ENCODE measurements around the gene KCTD15. TPM values are rescaled to one million over a fixed set of nuclear protein-coding genes. Genes with fewer than 3 reads are reported as not detected.

The KCTD15 gene
- total and polyA plus RNA-seq, 4 donors: 0.89 to 13.8 (median 8.1) TPM

GRCh38 chr19:33823341-33823740 is 26.7 kb downstream of the KCTD15 start:
- Histone ChIP-seq H3K9ac (ENCODE audit: low read depth in 1 of 2, low read length in 2 of 2) (no peak overlapping the region), H3K27me3 (ENCODE audit: control insufficient read depth in 4 of 4, insufficient read depth in 4 of 4, low read length in 3 of 4) (no peaks in the 10 kb centered on the region), H3K4me1 (ENCODE audit: control insufficient read depth in 4 of 4, insufficient read depth in 4 of 4, low read length in 3 of 4) (peaks cover 3 to 9% (median 6%) of the 10 kb centered on the region in 4 donors), H3K36me3 (ENCODE audit: control insufficient read depth in 4 of 4, insufficient read depth in 3 of 4, low read depth in 1 of 4, low read length in 3 of 4) (no peaks in the 10 kb centered on the region), H3K4me3 (ENCODE audit: low read depth in 1 of 3, low read length in 3 of 3) (no peak overlapping the region), H3K27ac (ENCODE audit: low read depth in 1 of 2, low read length in 2 of 2) (no peak overlapping the region), H3K9me3 (ENCODE audit: control insufficient read depth in 4 of 4, low read length in 3 of 4) (no peaks in the 10 kb centered on the region)
- no peak for DNase-seq (ENCODE audit: low spot score)
- TF ChIP-seq MAX (IDR thresholded peaks at IDR 0.05) (no peak), YY1 (IDR thresholded peaks at IDR 0.05) (no peak), FOXA1 (IDR thresholded peaks at IDR 0.05) (no peak), SP1 (IDR thresholded peaks at IDR 0.05) (no peak), HNF4G (IDR thresholded peaks at IDR 0.05) (no peak), ATF3 (IDR thresholded peaks at IDR 0.05) (no peak), TAF1 (conservative IDR thresholded peaks at IDR 0.05) (no peak), RXRA (IDR thresholded peaks at IDR 0.05) (no peak), RAD21 (IDR thresholded peaks at IDR 0.05) (no peak), GABPA (IDR thresholded peaks at IDR 0.05 in 1 of 2, conservative IDR thresholded peaks at IDR 0.05 in 1 of 2) (no peak), ZBTB33 (IDR thresholded peaks at IDR 0.05) (no peak), FOXA2 (IDR thresholded peaks at IDR 0.05) (no peak), HNF4A (conservative IDR thresholded peaks at IDR 0.05) (no peak), JUND (IDR thresholded peaks at IDR 0.05) (no peak), NR2F2 (IDR thresholded peaks at IDR 0.05) (no peak)
- TF ChIP-seq, protein P1, sequence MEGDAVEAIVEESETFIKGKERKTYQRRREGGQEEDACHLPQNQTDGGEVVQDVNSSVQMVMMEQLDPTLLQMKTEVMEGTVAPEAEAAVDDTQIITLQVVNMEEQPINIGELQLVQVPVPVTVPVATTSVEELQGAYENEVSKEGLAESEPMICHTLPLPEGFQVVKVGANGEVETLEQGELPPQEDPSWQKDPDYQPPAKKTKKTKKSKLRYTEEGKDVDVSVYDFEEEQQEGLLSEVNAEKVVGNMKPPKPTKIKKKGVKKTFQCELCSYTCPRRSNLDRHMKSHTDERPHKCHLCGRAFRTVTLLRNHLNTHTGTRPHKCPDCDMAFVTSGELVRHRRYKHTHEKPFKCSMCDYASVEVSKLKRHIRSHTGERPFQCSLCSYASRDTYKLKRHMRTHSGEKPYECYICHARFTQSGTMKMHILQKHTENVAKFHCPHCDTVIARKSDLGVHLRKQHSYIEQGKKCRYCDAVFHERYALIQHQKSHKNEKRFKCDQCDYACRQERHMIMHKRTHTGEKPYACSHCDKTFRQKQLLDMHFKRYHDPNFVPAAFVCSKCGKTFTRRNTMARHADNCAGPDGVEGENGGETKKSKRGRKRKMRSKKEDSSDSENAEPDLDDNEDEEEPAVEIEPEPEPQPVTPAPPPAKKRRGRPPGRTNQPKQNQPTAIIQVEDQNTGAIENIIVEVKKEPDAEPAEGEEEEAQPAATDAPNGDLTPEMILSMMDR (IDR thresholded peaks at IDR 0.05; ENCODE audit: low read depth, low read length, missing input control): no peak
- TF ChIP-seq, protein P2, sequence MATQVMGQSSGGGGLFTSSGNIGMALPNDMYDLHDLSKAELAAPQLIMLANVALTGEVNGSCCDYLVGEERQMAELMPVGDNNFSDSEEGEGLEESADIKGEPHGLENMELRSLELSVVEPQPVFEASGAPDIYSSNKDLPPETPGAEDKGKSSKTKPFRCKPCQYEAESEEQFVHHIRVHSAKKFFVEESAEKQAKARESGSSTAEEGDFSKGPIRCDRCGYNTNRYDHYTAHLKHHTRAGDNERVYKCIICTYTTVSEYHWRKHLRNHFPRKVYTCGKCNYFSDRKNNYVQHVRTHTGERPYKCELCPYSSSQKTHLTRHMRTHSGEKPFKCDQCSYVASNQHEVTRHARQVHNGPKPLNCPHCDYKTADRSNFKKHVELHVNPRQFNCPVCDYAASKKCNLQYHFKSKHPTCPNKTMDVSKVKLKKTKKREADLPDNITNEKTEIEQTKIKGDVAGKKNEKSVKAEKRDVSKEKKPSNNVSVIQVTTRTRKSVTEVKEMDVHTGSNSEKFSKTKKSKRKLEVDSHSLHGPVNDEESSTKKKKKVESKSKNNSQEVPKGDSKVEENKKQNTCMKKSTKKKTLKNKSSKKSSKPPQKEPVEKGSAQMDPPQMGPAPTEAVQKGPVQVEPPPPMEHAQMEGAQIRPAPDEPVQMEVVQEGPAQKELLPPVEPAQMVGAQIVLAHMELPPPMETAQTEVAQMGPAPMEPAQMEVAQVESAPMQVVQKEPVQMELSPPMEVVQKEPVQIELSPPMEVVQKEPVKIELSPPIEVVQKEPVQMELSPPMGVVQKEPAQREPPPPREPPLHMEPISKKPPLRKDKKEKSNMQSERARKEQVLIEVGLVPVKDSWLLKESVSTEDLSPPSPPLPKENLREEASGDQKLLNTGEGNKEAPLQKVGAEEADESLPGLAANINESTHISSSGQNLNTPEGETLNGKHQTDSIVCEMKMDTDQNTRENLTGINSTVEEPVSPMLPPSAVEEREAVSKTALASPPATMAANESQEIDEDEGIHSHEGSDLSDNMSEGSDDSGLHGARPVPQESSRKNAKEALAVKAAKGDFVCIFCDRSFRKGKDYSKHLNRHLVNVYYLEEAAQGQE (IDR thresholded peaks at IDR 0.05): no peak

- WGBS: 89% methylated on average over 6 of the region's 6 CpGs
- DNase-seq (ENCODE audit: low spot score): no peak
These were observed 28.9 kb downstream of the KCTD15 start for GRCh38 chr19:33825556-33825955.

More at GRCh38 chr19:33825556-33825955, 28.9 kb downstream of the KCTD15 start:
- no peaks in the 10 kb centered on the region for H3K36me3 ChIP-seq (ENCODE audit: control insufficient read depth in 4 of 4, insufficient read depth in 3 of 4, low read depth in 1 of 4, low read length in 3 of 4)
- no peak overlapping the region for H3K9ac ChIP-seq (ENCODE audit: low read depth in 1 of 2, low read length in 2 of 2)
- H3K27ac ChIP-seq (ENCODE audit: low read depth in 1 of 2, low read length in 2 of 2): no peak overlapping the region
- no peaks in the 10 kb centered on the region for H3K9me3 ChIP-seq (ENCODE audit: control insufficient read depth in 4 of 4, low read length in 3 of 4)
- TF ChIP-seq, protein P1 (IDR thresholded peaks at IDR 0.05; ENCODE audit: low read depth, low read length, missing input control): no peak
- TF ChIP-seq FOXA2 (IDR thresholded peaks at IDR 0.05) (no peak), NR2F2 (IDR thresholded peaks at IDR 0.05) (no peak), FOXA1 (IDR thresholded peaks at IDR 0.05) (no peak), RXRA (IDR thresholded peaks at IDR 0.05) (no peak), HNF4G (IDR thresholded peaks at IDR 0.05) (no peak), SP1 (IDR thresholded peaks at IDR 0.05) (no peak), EGR1 (IDR thresholded peaks at IDR 0.05; ENCODE audit: low read depth in 2 of 2) (no peak), YY1 (IDR thresholded peaks at IDR 0.05) (no peak), HNF4A (conservative IDR thresholded peaks at IDR 0.05) (no peak)
- H3K4me3 ChIP-seq (ENCODE audit: low read depth in 1 of 3, low read length in 3 of 3): no peak overlapping the region
- peaks cover 0 to 5% (median 0%) of the 10 kb centered on the region in 4 donors for H3K4me1 ChIP-seq (ENCODE audit: control insufficient read depth in 4 of 4, insufficient read depth in 4 of 4, low read length in 3 of 4)
- H3K27me3 ChIP-seq (ENCODE audit: control insufficient read depth in 4 of 4, insufficient read depth in 4 of 4, low read length in 3 of 4): no peaks in the 10 kb centered on the region
